Neuronal stem cell (in vitro differentiated cells): ENCODE measurements around the gene LTBP3.

ENCODE experiments used
- DNase-seq: peaks from one replicate; pipeline ENCODE4 v3.0.0-alpha.2; 2013; ENCODE audit warnings: low spot score
- H2AFZ ChIP-seq: one replicate; pipeline ENCODE4 v1.6.1; 2013; ENCODE audit warnings: mild to moderate bottlenecking, low read length, inconsistent platforms
- H2AK5ac ChIP-seq: 2 replicates; pipeline ENCODE4 v1.6.1; 2013; ENCODE audit warnings: low read depth, mild to moderate bottlenecking, inconsistent platforms, low read length, moderate library complexity, mixed read lengths
- H2BK120ac ChIP-seq: 2 replicates; pipeline ENCODE4 v1.6.1; 2013; ENCODE audit warnings: low read depth, mild to moderate bottlenecking, inconsistent platforms, low read length, moderate library complexity, mixed read lengths
- H2BK12ac ChIP-seq: one replicate; pipeline ENCODE4 v1.6.1; 2013; ENCODE audit warnings: low read length, inconsistent platforms
- H2BK15ac ChIP-seq: 2 replicates; pipeline ENCODE4 v1.6.1; 2013; ENCODE audit warnings: mild to moderate bottlenecking, low read length, inconsistent platforms, mixed read lengths
- H2BK5ac ChIP-seq: one replicate; pipeline ENCODE4 v1.6.1; 2013; ENCODE audit warnings: inconsistent platforms, mild to moderate bottlenecking, low read length, moderate library complexity
- H3K14ac ChIP-seq: one replicate; pipeline ENCODE4 v1.6.1; 2013; ENCODE audit warnings: low read length, inconsistent platforms
- H3K18ac ChIP-seq: 2 replicates; pipeline ENCODE4 v1.6.1; 2013; ENCODE audit warnings: low read length, inconsistent platforms
- H3K23ac ChIP-seq: 2 replicates; pipeline ENCODE4 v1.6.1; 2013; ENCODE audit warnings: low read depth, mild to moderate bottlenecking, mixed read lengths, low read length, inconsistent platforms; ENCODE audit not compliant: poor library complexity
- H3K27ac ChIP-seq: replicated peaks from 3 replicates; pipeline ENCODE4 v1.5.1; 2013; ENCODE audit warnings: low read length, inconsistent platforms
- H3K27me3 ChIP-seq, 3 experiments: 2 replicates each; pipeline ENCODE4 v1.6.1; 2013; ENCODE audit warnings: low read length in 3 of 3, mild to moderate bottlenecking in 2 of 3, inconsistent platforms in 1 of 3, low read depth in 1 of 3, mixed read lengths in 1 of 3, moderate library complexity in 1 of 3; ENCODE audit not compliant: control insufficient read depth in 3 of 3, insufficient read depth in 3 of 3
- H3K36me3 ChIP-seq, 2 donors: replicated peaks in 1 of 2; 2 replicates each; pipeline ENCODE4 v1.6.1; 2013; ENCODE audit warnings: low read length in 2 of 2; ENCODE audit not compliant: control insufficient read depth in 2 of 2, insufficient read depth in 2 of 2
- H3K4ac ChIP-seq: 2 replicates; pipeline ENCODE4 v1.6.1; 2013; ENCODE audit warnings: inconsistent platforms, mild to moderate bottlenecking, low read length, moderate library complexity
- H3K4me1 ChIP-seq, 2 donors: 1 replicate in 1 of 2; 2 replicates in 1 of 2; pipeline ENCODE4 v1.6.1; 2013; ENCODE audit warnings: low read length in 2 of 2, low read depth in 1 of 2; ENCODE audit not compliant: control insufficient read depth in 2 of 2, insufficient read depth in 1 of 2
- H3K4me2 ChIP-seq: one replicate; pipeline ENCODE4 v1.6.1; 2013; ENCODE audit warnings: mild to moderate bottlenecking, low read length, inconsistent platforms; ENCODE audit not compliant: insufficient read depth, poor library complexity, severe bottlenecking
- H3K4me3 ChIP-seq, 2 donors: 2 replicates each; pipeline ENCODE4 v1.5.1; 2013; ENCODE audit warnings: low read length in 2 of 2, mild to moderate bottlenecking in 2 of 2, inconsistent platforms in 1 of 2, moderate library complexity in 1 of 2
- H3K79me1 ChIP-seq: one replicate; pipeline ENCODE4 v1.6.1; 2013; ENCODE audit warnings: low read depth, mild to moderate bottlenecking, inconsistent platforms, low read length, moderate library complexity
- H3K9ac ChIP-seq: one replicate; pipeline ENCODE4 v1.6.1; 2013; ENCODE audit warnings: mild to moderate bottlenecking, low read depth, low read length, inconsistent platforms; ENCODE audit not compliant: poor library complexity
- H3K9me3 ChIP-seq, 2 donors: replicated peaks in 1 of 2; 2 replicates each; pipeline versions ENCODE3 to v1.6.1; 2013; ENCODE audit warnings: low read length in 2 of 2, mild to moderate bottlenecking in 2 of 2, inconsistent platforms in 1 of 2, low read depth in 1 of 2, mixed read lengths in 1 of 2, moderate library complexity in 1 of 2; ENCODE audit not compliant: control insufficient read depth in 2 of 2, insufficient read depth in 1 of 2
- H4K8ac ChIP-seq: one replicate; pipeline ENCODE4 v1.6.1; 2013; ENCODE audit warnings: low read depth, mild to moderate bottlenecking, inconsistent platforms, low read length, moderate library complexity
- H4K91ac ChIP-seq: one replicate; pipeline ENCODE4 v1.6.1; 2013; ENCODE audit warnings: low read length, low read depth, mild to moderate bottlenecking, inconsistent platforms; ENCODE audit not compliant: poor library complexity
- WGBS, 2 donors: extraction: QIAGEN DNeasy Blood & Tissue Kit; methylation state at CpG; one replicate each; pipeline ENCODE4 v1.1.7; 2013; ENCODE audit warnings: missing lambda C conversion rate in 2 of 2, mixed read lengths in 1 of 2; ENCODE audit not compliant: insufficient read length in 2 of 2, insufficient replicate concordance in 1 of 2; ENCODE audit errors: extremely low coverage in 2 of 2; 5-methylcytosine and 5-hydroxymethylcytosine counted together

Gene LTBP3

DNA sequence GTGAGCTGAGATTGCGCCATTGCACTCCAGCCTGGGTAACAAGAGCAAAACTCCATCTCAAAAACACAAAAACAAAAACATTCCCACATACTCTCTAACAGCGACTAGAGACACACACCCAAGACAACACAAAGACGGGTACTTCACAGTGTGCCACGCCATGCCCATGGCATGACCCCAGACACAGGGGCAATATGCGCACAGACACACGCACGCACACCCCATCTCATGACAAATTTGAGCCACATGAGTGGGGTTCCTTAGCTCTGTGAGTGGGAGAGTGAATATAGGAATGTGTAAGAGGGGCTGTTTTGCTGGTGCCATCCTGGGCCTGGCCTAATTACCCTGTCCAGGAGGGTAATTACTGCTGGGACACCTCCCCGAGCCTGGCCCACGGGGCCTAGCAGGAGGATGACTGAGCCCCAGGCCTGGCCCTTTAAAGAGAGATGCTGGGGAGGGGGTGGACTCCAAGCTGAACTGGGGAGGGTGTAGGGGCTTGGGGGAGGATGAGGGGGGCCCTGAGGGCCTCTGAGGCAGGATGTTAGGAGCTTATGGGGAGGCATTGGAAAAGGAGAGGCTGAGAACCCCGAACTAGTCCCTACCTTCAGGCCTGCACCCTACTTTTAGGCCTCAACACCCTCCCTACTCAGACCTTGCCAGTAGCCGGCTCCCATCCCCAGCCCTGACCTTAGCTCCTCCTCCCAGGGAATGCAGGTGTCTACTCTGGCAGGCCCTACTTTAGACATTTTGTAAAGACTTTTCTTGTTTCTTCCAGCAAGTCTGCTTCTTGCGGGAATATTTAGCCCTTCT, 1.5 kb downstream of the LTBP3 start:
- no peak overlapping the region for H4K91ac ChIP-seq
- no peak overlapping the region for H2BK12ac ChIP-seq
- peaks cover 0 to 9% (median 0%) of the 10 kb centered on the region in 3 experiments for H3K27me3 ChIP-seq
- DNase-seq: no peak
- no peaks in the 10 kb centered on the region for H3K79me1 ChIP-seq
- H3K9ac ChIP-seq: no peak overlapping the region
- H3K23ac ChIP-seq: no peak overlapping the region
- WGBS, 2 donors: no CpG with 5 or more reads among the region's 12 CpGs
- no peak overlapping the region for H2BK5ac ChIP-seq
- no peak overlapping the region for H3K14ac ChIP-seq
- peak overlapping the region; percentile 32 for H2BK15ac ChIP-seq
- H2BK120ac ChIP-seq: no peak overlapping the region
- H3K4me3 ChIP-seq: peak overlapping the region in 1 of 2 donors; percentile 64
- peaks cover 40 to 44% of the 10 kb centered on the region in 2 donors for H3K4me1 ChIP-seq
- no peak overlapping the region for H3K4ac ChIP-seq
- peak overlapping the region; percentile 43 for H2AK5ac ChIP-seq
- peak overlapping the region; percentile 96 for H3K4me2 ChIP-seq
- peak overlapping the region; percentile 11 for H3K18ac ChIP-seq
- H3K27ac ChIP-seq: no peak overlapping the region
- H3K9me3 ChIP-seq: no peaks in the 10 kb centered on the region
- peak overlapping the region; percentile 83 for H2AFZ ChIP-seq
- H3K36me3 ChIP-seq: no peaks in the 10 kb centered on the region
- H4K8ac ChIP-seq: no peak overlapping the region

DNA sequence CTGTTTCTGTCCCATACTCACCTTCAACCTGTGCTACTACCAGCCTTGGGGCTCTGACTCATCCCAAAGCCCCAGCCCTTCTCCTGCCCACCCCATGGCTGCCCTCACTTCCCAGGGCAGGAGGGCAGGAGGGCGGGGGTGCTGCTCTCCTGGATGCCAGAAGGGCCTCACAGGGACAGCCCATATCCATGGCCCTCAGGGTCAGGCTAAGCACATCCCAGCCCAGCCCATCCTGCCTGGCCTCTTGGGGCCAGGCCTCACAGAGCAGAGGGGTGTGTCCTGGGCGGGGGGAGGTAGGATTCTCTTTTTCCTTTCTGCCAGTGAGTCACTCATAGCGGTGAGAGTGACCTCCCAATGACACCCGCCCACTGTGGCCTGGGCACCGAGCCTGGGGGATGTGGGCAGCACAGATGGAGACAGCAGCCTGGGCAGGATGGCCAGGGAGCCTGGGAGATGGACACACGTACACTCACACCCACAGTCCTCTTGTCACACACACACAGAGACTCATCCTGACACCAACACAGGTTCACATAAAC, 2.4 kb downstream of the LTBP3 start:
- Histone ChIP-seq H3K36me3 (peaks cover 0 to 3% of the 10 kb centered on the region in 2 donors), H2BK5ac (peak overlapping the region; percentile 83), H3K4me1 (peaks cover 32 to 35% of the 10 kb centered on the region in 2 donors), H3K4ac (no peak overlapping the region), H3K4me3 (no peak overlapping the region), H3K14ac (no peak overlapping the region), H2AFZ (no peak overlapping the region), H2AK5ac (peak overlapping the region; percentile 85), H3K4me2 (no peak overlapping the region), H3K27me3 (peaks cover 0 to 13% (median 0%) of the 10 kb centered on the region in 3 experiments), H3K79me1 (no peaks in the 10 kb centered on the region), H3K23ac (peak overlapping the region; percentile 59), H3K9me3 (no peaks in the 10 kb centered on the region), H2BK15ac (peak overlapping the region; percentile 65), H3K9ac (no peak overlapping the region), H3K18ac (peak overlapping the region; percentile 5), H4K8ac (no peak overlapping the region), H3K27ac (no peak overlapping the region), H2BK120ac (no peak overlapping the region), H2BK12ac (no peak overlapping the region), H4K91ac (no peak overlapping the region)
- WGBS, 2 donors: no CpG with 5 or more reads among the region's 6 CpGs
- DNase-seq: no peak

DNA sequence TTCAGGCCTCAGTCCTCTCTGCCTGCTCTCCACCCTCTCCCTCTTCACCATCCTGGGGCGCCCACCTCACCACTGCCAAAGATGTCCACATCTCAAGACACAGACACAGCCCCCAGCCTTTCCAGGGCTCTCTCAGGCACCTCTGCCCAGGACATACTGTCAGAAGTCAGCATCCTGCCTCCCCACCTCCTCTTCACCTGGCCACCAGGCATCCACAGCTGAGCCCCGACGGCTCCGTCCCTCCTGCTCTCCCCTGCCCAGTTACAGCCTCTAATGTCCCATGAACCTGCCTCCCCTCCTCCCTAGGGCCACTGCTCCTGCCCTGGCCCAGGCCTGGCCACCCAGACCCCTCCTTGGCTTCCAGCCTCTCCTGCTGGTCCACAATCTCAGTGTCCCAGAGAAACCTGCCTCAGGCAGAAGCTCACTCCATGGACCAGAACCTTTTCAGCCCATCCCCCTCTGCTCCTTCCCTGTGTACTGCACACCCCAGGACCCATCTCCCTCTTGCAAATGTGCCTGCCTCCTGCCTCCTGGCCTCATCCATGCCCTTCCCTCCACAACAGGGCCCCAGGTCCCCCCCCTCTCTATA, 3.2 kb downstream of the LTBP3 start:
- H3K23ac ChIP-seq: peak overlapping the region; percentile 20
- peak overlapping the region in 1 of 2 donors; percentile 12 for H3K4me3 ChIP-seq
- no peak overlapping the region for H3K4me2 ChIP-seq

More for the DNA sequence above, 3.2 kb downstream of the LTBP3 start:
- Histone ChIP-seq H3K4me1 (peaks cover 25 to 28% of the 10 kb centered on the region in 2 donors), H4K8ac (no peak overlapping the region), H3K36me3 (peaks cover 0 to 3% of the 10 kb centered on the region in 2 donors), H3K79me1 (no peaks in the 10 kb centered on the region), H3K9me3 (no peaks in the 10 kb centered on the region), H2AFZ (no peak overlapping the region), H2BK12ac (peak overlapping the region; percentile 79), H3K27me3 (peaks cover 0 to 13% (median 0%) of the 10 kb centered on the region in 3 experiments), H2BK5ac (no peak overlapping the region), H3K14ac (peak overlapping the region; percentile 42), H2BK120ac (no peak overlapping the region), H3K9ac (no peak overlapping the region), H3K18ac (peak overlapping the region; percentile 50), H3K4ac (no peak overlapping the region), H2AK5ac (peak overlapping the region; percentile 30), H3K27ac (no peak overlapping the region), H4K91ac (no peak overlapping the region), H2BK15ac (peak overlapping the region; percentile 65)
- DNase-seq: no peak
- no CpG with 5 or more reads among the region's 4 CpGs for WGBS, 2 donors
